MCF 10A (cell line): ENCODE measurements around the gene FER. TPM values are rescaled to one million over a fixed set of nuclear protein-coding genes. Genes with fewer than 3 reads are reported as not detected.

ENCODE experiments used
- BruUV-seq: library from RNA; stranded (reverse); fragments of 400-500 nt; replicated peaks from 2 replicates; lab custom pipeline; 2021; lab: Mats Ljungman, UMichigan
- CTCF ChIA-PET: fragments of 300-600 bp; sonication (Branson Sonifier 250); formaldehyde crosslinking; extraction: SDS; loops from one replicate; lab custom pipeline; 2021; ENCODE audit warnings: antibody characterized with exemption, inconsistent platforms; lab: Yijun Ruan, JAX
- POLR2A ChIA-PET: fragments of 300-600, 350-650 bp; sonication (Branson Sonifier 250); formaldehyde crosslinking; extraction: SDS; loops from one replicate; lab custom pipeline; 2020; ENCODE audit warnings: antibody characterized with exemption, inconsistent platforms; lab: Yijun Ruan, JAX
- DNase-seq: peaks from one replicate; pipeline ENCODE4 v3.0.0-alpha.2; 2018; ENCODE audit not compliant: unreplicated experiment
- H3K27ac Mint-ChIP-seq: one replicate; pipeline ENCODE4 v1.8.0; 2022; ENCODE audit warnings: mild to moderate bottlenecking, low read depth, mixed read lengths; ENCODE audit not compliant: unreplicated experiment
- H3K27me3 Mint-ChIP-seq: one replicate; pipeline ENCODE4 v1.8.0; 2022; ENCODE audit warnings: mixed read lengths; ENCODE audit not compliant: insufficient read depth, unreplicated experiment
- H3K36me3 Mint-ChIP-seq: one replicate; pipeline ENCODE4 v1.8.0; 2022; ENCODE audit warnings: mild to moderate bottlenecking, moderate library complexity, mixed read lengths; ENCODE audit not compliant: insufficient read depth, unreplicated experiment
- H3K4me1 Mint-ChIP-seq: one replicate; pipeline ENCODE4 v1.8.0; 2022; ENCODE audit warnings: mixed read lengths; ENCODE audit not compliant: insufficient read depth, unreplicated experiment
- H3K4me3 Mint-ChIP-seq: one replicate; pipeline ENCODE4 v1.8.0; 2022; ENCODE audit warnings: mild to moderate bottlenecking, moderate library complexity, mixed read lengths; ENCODE audit not compliant: unreplicated experiment
- H3K9me3 Mint-ChIP-seq: one replicate; pipeline ENCODE4 v1.8.0; 2022; ENCODE audit warnings: mixed read lengths; ENCODE audit not compliant: unreplicated experiment
- CTCF ChIP-seq: fragments of 200-600 bp; IDR thresholded peaks from one replicate; pipeline ENCODE4 v1.8.0; 2022; ENCODE audit warnings: antibody characterized with exemption, mild to moderate bottlenecking; ENCODE audit not compliant: unreplicated experiment
- intact Hi-C: fragments of 100-400 bp; cut with micrococcal nuclease; formaldehyde crosslinking; loops from 2 replicates; pipeline ENCODE4 v1.14.1; 2022
- total RNA-seq: library from RNA; stranded (reverse); gene quantifications from 2 replicates; pipeline ENCODE4 v1.2.3, GENCODE V29; 2022

Gene FER
- total RNA-seq, 1 experiment from 2014 or later, result 71.1 TPM

GRCh38 chr5:109196087-109196822 is 448.6 kb downstream of the FER start:
- Mint-ChIP-seq H3K27ac (no peak overlapping the region), H3K36me3 (peaks cover 26% of the 10 kb centered on the region), H3K4me1 (peaks cover 3% of the 10 kb centered on the region), H3K4me3 (no peak overlapping the region), H3K9me3 (no peaks in the 10 kb centered on the region), H3K27me3 (no peaks in the 10 kb centered on the region)
- ChIA-PET CTCF (no interaction called here), POLR2A (no interaction called here)
- intact Hi-C loops, result no loop called here
- DNase-seq, result no peak
- no peak for TF ChIP-seq CTCF
- BruUV-seq, result no TSS peak

GRCh38 chr5:109196823-109197160 is 449.1 kb downstream of the FER start:
- Mint-ChIP-seq H3K9me3 (no peaks in the 10 kb centered on the region), H3K4me3 (no peak overlapping the region), H3K4me1 (no peaks in the 10 kb centered on the region), H3K36me3 (peaks cover 26% of the 10 kb centered on the region), H3K27me3 (no peaks in the 10 kb centered on the region), H3K27ac (no peak overlapping the region)
- no peak for TF ChIP-seq CTCF
- intact Hi-C loops, result no loop called here
- DNase-seq, result no peak
- CTCF ChIA-PET, result interaction anchor here (0.6 kb wide), 1 partner anchor 36 kb away, joined by 3 read pairs; no protein-coding TSS in a partner anchor
- POLR2A ChIA-PET, result no interaction called here
- no TSS peak for BruUV-seq

- H3K9me3 Mint-ChIP-seq, result peaks cover 7% of the 10 kb centered on the region
- H3K36me3 Mint-ChIP-seq, result peaks cover 19% of the 10 kb centered on the region
- no peak for TF ChIP-seq CTCF
- POLR2A ChIA-PET, result no interaction called here
- no peaks in the 10 kb centered on the region for H3K27me3 Mint-ChIP-seq
- intact Hi-C loops, result no loop called here
- peak; percentile 15 for DNase-seq
- H3K4me3 Mint-ChIP-seq, result no peak overlapping the region
- BruUV-seq, result no TSS peak
- CTCF ChIA-PET, result interaction anchor here (0.6 to 1.1 kb wide), 3 partner anchors 10 to 270 kb away, joined by 3 to 6 read pairs (median 3); no protein-coding TSS in a partner anchor
- H3K4me1 Mint-ChIP-seq, result no peaks in the 10 kb centered on the region
- no peak overlapping the region for H3K27ac Mint-ChIP-seq
Measured at GRCh38 chr5:109199289-109199688, 451.6 kb downstream of the FER start.

GRCh38 chr5:109199799-109200620 is 452.3 kb downstream of the FER start:
- Mint-ChIP-seq H3K27ac (no peak overlapping the region), H3K27me3 (no peaks in the 10 kb centered on the region), H3K4me3 (no peak overlapping the region), H3K4me1 (no peaks in the 10 kb centered on the region), H3K9me3 (peaks cover 12% of the 10 kb centered on the region), H3K36me3 (peaks cover 13% of the 10 kb centered on the region)
- intact Hi-C loops, result no loop called here
- TF ChIP-seq CTCF, result no peak
- CTCF ChIA-PET, result interaction anchor here (1.1 kb wide), 1 partner anchor 270 kb away, joined by 3 read pairs; no protein-coding TSS in a partner anchor
- POLR2A ChIA-PET, result no interaction called here
- no TSS peak for BruUV-seq
- no peak for DNase-seq
